Measurements from ENCODE around the gene ABCA7.

The ABCA7 gene

DNA sequence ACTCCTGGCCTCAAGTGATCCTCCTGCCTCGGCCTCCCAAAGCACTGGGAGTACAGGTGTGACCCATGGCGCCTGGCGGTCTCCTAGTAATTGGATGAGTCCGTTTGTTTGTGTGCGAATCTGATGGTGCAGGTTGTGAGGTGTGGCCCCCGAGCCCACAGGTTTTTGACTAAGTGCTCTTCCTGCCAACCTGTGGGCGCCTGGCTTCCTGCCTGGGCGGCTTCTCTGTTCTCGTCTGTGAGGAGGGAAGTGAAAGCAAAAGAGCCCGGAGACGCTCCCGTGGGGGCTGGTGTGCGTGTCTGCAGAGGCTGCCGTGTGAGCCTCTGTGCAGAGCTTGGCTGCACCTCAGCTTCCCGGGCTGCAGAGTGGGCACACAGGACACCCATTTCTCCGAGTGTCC lies 37.0 kb downstream of the ABCA7 start:
- H3K27me3 ChIP-seq (ENCODE audit: low read depth, low read length), result no peaks in the 10 kb centered on the region
- H3K4me1 ChIP-seq (ENCODE audit: low read length), result peaks cover 35% of the 10 kb centered on the region
- peak overlapping the region; percentile 34 for H3K9ac ChIP-seq (ENCODE audit: low read length)
- H3K4me3 ChIP-seq (ENCODE audit: low read length), result peak overlapping the region; percentile 35
- H2AFZ ChIP-seq (ENCODE audit: low read depth, low read length), result no peak overlapping the region
- peak overlapping the region; percentile 74 for H3K4me2 ChIP-seq (ENCODE audit: low read length)
- no peaks in the 10 kb centered on the region for H3K9me3 ChIP-seq (ENCODE audit: insufficient read depth, low read length)
- H3K27ac ChIP-seq (ENCODE audit: low read length), result peak overlapping the region; percentile 83
- H3K79me2 ChIP-seq (ENCODE audit: low read length), result no peaks in the 10 kb centered on the region; the same call in 1 of the 2 replicates
- TF ChIP-seq EZH2phosphoT487 (IDR thresholded peaks at IDR 0.05; ENCODE audit: low read depth), result no peak
- TF ChIP-seq, protein P1, sequence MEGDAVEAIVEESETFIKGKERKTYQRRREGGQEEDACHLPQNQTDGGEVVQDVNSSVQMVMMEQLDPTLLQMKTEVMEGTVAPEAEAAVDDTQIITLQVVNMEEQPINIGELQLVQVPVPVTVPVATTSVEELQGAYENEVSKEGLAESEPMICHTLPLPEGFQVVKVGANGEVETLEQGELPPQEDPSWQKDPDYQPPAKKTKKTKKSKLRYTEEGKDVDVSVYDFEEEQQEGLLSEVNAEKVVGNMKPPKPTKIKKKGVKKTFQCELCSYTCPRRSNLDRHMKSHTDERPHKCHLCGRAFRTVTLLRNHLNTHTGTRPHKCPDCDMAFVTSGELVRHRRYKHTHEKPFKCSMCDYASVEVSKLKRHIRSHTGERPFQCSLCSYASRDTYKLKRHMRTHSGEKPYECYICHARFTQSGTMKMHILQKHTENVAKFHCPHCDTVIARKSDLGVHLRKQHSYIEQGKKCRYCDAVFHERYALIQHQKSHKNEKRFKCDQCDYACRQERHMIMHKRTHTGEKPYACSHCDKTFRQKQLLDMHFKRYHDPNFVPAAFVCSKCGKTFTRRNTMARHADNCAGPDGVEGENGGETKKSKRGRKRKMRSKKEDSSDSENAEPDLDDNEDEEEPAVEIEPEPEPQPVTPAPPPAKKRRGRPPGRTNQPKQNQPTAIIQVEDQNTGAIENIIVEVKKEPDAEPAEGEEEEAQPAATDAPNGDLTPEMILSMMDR (IDR thresholded peaks at IDR 0.05; ENCODE audit: low read depth, low read length), result no peak
- H4K20me1 ChIP-seq (ENCODE audit: insufficient read depth, low read length), result peaks cover 2% of the 10 kb centered on the region; the same call in 1 of the 2 replicates
- H3K36me3 ChIP-seq (replicated peaks; ENCODE audit: low read depth, low read length), result peaks cover 44% of the 10 kb centered on the region

DNA sequence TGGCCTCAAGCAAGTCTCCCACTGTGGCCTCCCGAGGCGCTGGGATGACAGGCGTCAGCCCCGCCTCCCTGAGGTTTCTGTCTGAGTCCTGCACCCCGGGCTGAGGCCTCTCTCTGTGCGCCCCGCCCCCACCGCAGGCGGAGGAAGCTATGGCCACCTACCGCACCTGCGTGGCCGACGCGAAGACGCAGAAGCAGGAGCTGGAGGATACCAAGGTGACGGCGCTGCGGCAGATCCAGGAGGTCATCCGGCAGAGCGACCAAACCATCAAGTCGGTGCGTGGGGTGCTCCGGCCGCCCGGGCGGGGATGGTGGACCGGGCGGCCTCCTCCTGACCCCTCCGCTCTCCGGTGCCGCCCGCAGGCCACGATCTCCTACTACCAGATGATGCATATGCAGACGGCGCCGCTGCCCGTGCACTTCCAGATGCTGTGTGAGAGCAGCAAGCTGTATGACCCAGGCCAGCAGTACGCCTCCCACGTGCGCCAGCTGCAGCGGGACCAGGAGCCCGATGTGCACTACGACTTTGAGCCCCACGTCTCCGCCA lies 39.7 kb downstream of the ABCA7 start:
- no peak overlapping the region for H3K9ac ChIP-seq (ENCODE audit: low read length)
- no peak overlapping the region for H3K4me3 ChIP-seq (ENCODE audit: low read length)
- no peaks in the 10 kb centered on the region for H3K27me3 ChIP-seq (ENCODE audit: low read depth, low read length)
- no peaks in the 10 kb centered on the region for H3K9me3 ChIP-seq (ENCODE audit: insufficient read depth, low read length)
- H4K20me1 ChIP-seq (ENCODE audit: insufficient read depth, low read length), result peaks cover 17% of the 10 kb centered on the region
- no peak overlapping the region for H3K27ac ChIP-seq (ENCODE audit: low read length)
- TF ChIP-seq, protein P1 (IDR thresholded peaks at IDR 0.05; ENCODE audit: low read depth, low read length), result no peak
- TF ChIP-seq EZH2phosphoT487 (IDR thresholded peaks at IDR 0.05; ENCODE audit: low read depth), result no peak
- peaks cover 29% of the 10 kb centered on the region for H3K4me1 ChIP-seq (ENCODE audit: low read length)
- H3K79me2 ChIP-seq (ENCODE audit: low read length), result no peaks in the 10 kb centered on the region
- H2AFZ ChIP-seq (ENCODE audit: low read depth, low read length), result no peak overlapping the region
- H3K36me3 ChIP-seq (replicated peaks; ENCODE audit: low read depth, low read length), result peaks cover 57% of the 10 kb centered on the region
- H3K4me2 ChIP-seq (ENCODE audit: low read length), result no peak overlapping the region

DNA sequence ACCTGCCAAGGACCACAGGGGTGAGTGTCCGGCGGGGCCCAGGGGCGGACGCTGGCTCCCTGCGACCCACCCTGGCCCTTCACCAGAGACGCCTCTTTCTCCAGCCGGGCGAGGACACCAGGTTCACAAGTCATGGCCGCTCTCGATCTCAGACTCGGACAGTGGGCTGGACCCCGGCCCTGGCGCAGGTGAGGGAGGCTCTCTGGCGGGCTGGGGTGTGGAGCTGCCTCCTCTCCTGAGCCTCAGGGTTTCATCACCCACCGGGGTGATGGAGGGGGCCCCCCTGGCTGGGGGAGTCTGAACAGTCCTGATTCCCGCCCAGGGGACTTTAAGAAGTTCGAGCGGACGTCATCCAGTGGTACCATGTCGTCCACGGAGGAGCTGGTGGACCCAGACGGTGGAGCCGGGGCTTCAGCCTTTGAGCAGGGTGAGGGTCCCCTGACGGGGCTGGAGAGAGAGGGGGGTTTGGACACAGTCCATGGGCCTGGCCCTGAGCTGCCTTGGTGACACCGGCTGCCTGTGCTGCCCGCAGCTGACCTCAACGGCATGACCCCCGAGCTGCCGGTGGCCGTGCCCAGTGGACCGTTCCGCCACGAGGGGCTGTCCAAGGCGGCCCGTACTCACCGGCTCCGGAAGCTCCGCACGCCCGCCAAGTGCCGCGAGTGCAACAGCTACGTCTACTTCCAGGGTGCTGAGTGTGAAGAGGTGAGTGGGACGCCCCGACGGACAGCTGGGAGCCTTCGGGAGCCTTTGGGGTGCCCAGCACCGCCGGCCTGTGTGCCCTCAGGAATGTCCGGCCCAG lies 40.7 kb downstream of the ABCA7 start:
- H4K20me1 ChIP-seq (ENCODE audit: insufficient read depth, low read length), result peaks cover 17% of the 10 kb centered on the region
- H3K79me2 ChIP-seq (ENCODE audit: low read length), result no peaks in the 10 kb centered on the region
- TF ChIP-seq, protein P1 (IDR thresholded peaks at IDR 0.05; ENCODE audit: low read depth, low read length), result no peak
- TF ChIP-seq EZH2phosphoT487 (IDR thresholded peaks at IDR 0.05; ENCODE audit: low read depth), result no peak
- H3K4me2 ChIP-seq (ENCODE audit: low read length), result no peak overlapping the region
- H3K4me1 ChIP-seq (ENCODE audit: low read length), result peaks cover 23% of the 10 kb centered on the region
- no peaks in the 10 kb centered on the region for H3K27me3 ChIP-seq (ENCODE audit: low read depth, low read length)
- peaks cover 57% of the 10 kb centered on the region for H3K36me3 ChIP-seq (replicated peaks; ENCODE audit: low read depth, low read length)
- H3K27ac ChIP-seq (ENCODE audit: low read length), result no peak overlapping the region
- H2AFZ ChIP-seq (ENCODE audit: low read depth, low read length), result no peak overlapping the region
- H3K9me3 ChIP-seq (ENCODE audit: insufficient read depth, low read length), result no peaks in the 10 kb centered on the region
- H3K4me3 ChIP-seq (ENCODE audit: low read length), result no peak overlapping the region
- H3K9ac ChIP-seq (ENCODE audit: low read length), result no peak overlapping the region

DNA sequence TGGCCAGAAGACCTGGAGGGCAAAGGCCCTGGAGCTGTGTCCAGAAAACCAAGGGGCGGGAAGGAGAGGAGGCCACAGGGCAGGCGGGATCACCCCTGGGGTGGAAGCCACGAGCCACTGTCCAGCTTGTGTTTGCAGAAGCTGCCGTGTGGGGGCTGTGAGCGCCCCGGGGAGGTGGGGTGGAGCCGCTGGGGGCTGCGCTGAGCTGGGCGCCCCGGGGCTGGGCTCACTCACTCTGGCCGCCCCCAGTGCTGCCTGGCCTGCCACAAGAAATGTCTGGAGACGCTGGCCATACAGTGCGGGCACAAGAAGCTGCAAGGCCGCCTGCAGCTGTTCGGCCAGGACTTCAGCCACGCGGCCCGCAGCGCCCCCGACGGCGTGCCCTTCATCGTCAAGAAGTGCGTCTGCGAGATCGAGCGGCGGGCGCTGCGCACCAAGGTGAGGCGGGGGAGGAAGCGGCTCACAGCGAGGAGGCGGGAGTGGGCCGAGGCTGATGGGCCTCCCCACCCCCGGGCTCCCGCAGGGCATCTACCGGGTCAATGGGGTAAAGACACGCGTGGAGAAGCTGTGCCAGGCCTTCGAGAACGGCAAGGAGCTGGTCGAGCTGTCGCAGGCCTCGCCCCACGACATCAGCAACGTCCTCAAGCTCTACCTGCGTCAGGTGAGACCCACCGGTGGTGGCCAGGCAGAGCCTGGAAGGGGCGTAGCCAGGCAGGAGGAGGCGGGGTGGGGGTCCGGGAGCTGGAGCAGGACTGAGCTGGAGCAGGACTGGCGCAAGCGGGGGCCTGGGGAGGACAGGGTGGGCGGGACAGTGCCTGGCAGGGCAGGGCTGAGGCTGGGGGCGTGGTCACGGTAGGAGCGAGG lies 41.6 kb downstream of the ABCA7 start:
- Histone ChIP-seq H3K4me1 (ENCODE audit: low read length) (peaks cover 13% of the 10 kb centered on the region), H3K4me3 (ENCODE audit: low read length) (no peak overlapping the region), H3K27me3 (ENCODE audit: low read depth, low read length) (no peaks in the 10 kb centered on the region), H4K20me1 (ENCODE audit: insufficient read depth, low read length) (peaks cover 17% of the 10 kb centered on the region), H3K79me2 (ENCODE audit: low read length) (no peaks in the 10 kb centered on the region), H3K4me2 (ENCODE audit: low read length) (no peak overlapping the region), H3K9me3 (ENCODE audit: insufficient read depth, low read length) (no peaks in the 10 kb centered on the region), H3K27ac (ENCODE audit: low read length) (no peak overlapping the region), H3K9ac (ENCODE audit: low read length) (no peak overlapping the region), H2AFZ (ENCODE audit: low read depth, low read length) (no peak overlapping the region), H3K36me3 (replicated peaks; ENCODE audit: low read depth, low read length) (peaks cover 59% of the 10 kb centered on the region)
- no peak for TF ChIP-seq EZH2phosphoT487 (IDR thresholded peaks at IDR 0.05; ENCODE audit: low read depth)
- TF ChIP-seq, protein P1 (IDR thresholded peaks at IDR 0.05; ENCODE audit: low read depth, low read length), result no peak

Data from OCI-LY3 (cell line).